GM18867 (cell line): Measurements from ENCODE around the gene PCBP2.

Experiments used
- ATAC-seq: cut with Tn5 transposase; IDR thresholded peaks from one replicate; pipeline ENCODE4 v1.9.1; 2021; ENCODE audit warnings: mild to moderate bottlenecking, moderate library complexity; ENCODE audit not compliant: unreplicated experiment

The PCBP2 gene

GRCh38 chr12:53492830-53493609 lies 41.1 kb downstream of the PCBP2 start:
- ATAC-seq: peak; percentile 93

GRCh38 chr12:53493610-53494391 lies 41.9 kb downstream of the PCBP2 start:
- ATAC-seq: no peak

GRCh38 chr12:53495903-53496751 lies 44.2 kb downstream of the PCBP2 start:
- no peak for ATAC-seq

- ATAC-seq: no peak
Observed at GRCh38 chr12:53496752-53497032, 44.8 kb downstream of the PCBP2 start.

GRCh38 chr12:53497461-53497860 lies 45.6 kb downstream of the PCBP2 start:
- ATAC-seq: no peak

GRCh38 chr12:53498235-53498630 lies 46.3 kb downstream of the PCBP2 start:
- no peak for ATAC-seq

GRCh38 chr12:53499266-53500141 lies 47.6 kb downstream of the PCBP2 start, which contains the start of gene MAP3K12:
Gene MAP3K12 (minus strand): TSS chr12:53499458. CDS start chr12:53487391, 12,067 bp downstream.
- no peak for ATAC-seq

GRCh38 chr12:53500142-53500775 lies 48.4 kb downstream of the PCBP2 start:
- no peak for ATAC-seq

- peak; percentile 71 for ATAC-seq
Observed at GRCh38 chr12:53500776-53501614, 49.1 kb downstream of the PCBP2 start, which contains the start of gene TARBP2. Gene TARBP2 (plus strand): TSS chr12:53501283. CDS start chr12:53501409, 126 bp downstream.

GRCh38 chr12:53501615-53502181 lies 49.8 kb downstream of the PCBP2 start:
- ATAC-seq: no peak

GRCh38 chr12:53502331-53502730 lies 50.4 kb downstream of the PCBP2 start:
- ATAC-seq: no peak

GRCh38 chr12:53502983-53503728 lies 51.3 kb downstream of the PCBP2 start:
- ATAC-seq: no peak

- no peak for ATAC-seq
Observed at GRCh38 chr12:53504004-53504920, 52.4 kb downstream of the PCBP2 start.

GRCh38 chr12:53505086-53505485 lies 53.2 kb downstream of the PCBP2 start:
- no peak for ATAC-seq

- ATAC-seq: no peak
Observed at GRCh38 chr12:53505555-53506449, 53.9 kb downstream of the PCBP2 start.

- no peak for ATAC-seq
Observed at GRCh38 chr12:53506450-53506785, 54.5 kb downstream of the PCBP2 start.
